Thoracic aorta (tissue), 2 donors: ENCODE measurements around the gene FCN1. TPM values are rescaled to one million over a fixed set of nuclear protein-coding genes. Genes with fewer than 3 reads are reported as not detected.

Experiments
- ATAC-seq: fragments of 150-250 bp; one replicate; pipeline ENCODE4 v1.8.0; 2017; ENCODE audit warnings: low read depth; ENCODE audit not compliant: insufficient number of reproducible peaks, low FRiP score
- DNase-seq: peaks from one replicate; pipeline ENCODE4 v3.0.0-alpha.2; 2020; ENCODE audit warnings: low spot score
- H3K27ac ChIP-seq, 2 donors: fragments of 200-600 bp; sonication (generic); 1 replicate in 1 of 2; 2 replicates in 1 of 2; pipeline ENCODE4 v1.5.1; 2016; ENCODE audit warnings: mild to moderate bottlenecking in 2 of 2, moderate library complexity in 2 of 2
- H3K27me3 ChIP-seq: fragments of 200-600 bp; sonication (generic); replicated peaks from 2 replicates; pipeline ENCODE4 v1.6.0; 2016; ENCODE audit warnings: mild to moderate bottlenecking; ENCODE audit not compliant: insufficient read depth
- H3K36me3 ChIP-seq: fragments of 200-600 bp; sonication (generic); one replicate; pipeline ENCODE4 v1.5.1; 2016
- H3K4me1 ChIP-seq, 2 donors: fragments of 200-600 bp; sonication (generic); 1 replicate in 1 of 2; 2 replicates in 1 of 2; pipeline versions ENCODE4 v1.5.1 to v1.6.0; 2016; ENCODE audit warnings: low read depth in 2 of 2, mild to moderate bottlenecking in 1 of 2; ENCODE audit not compliant: control insufficient read depth in 1 of 2
- H3K4me3 ChIP-seq: fragments of 200-600 bp; sonication (generic); 2 replicates; pipeline ENCODE4 v1.5.1; 2016; ENCODE audit warnings: mild to moderate bottlenecking
- H3K9me3 ChIP-seq: fragments of 200-600 bp; sonication (generic); 2 replicates; pipeline ENCODE4 v1.5.1; 2016
- total RNA-seq, 2 donors: library from RNA; depleted of rRNA; stranded (reverse); fragments of >200 nt; gene quantifications; one replicate each; pipeline versions ENCODE4 v1.1.0 to v1.2.3, GENCODE V29; 2016
- TF ChIP-seq, protein P1 (sequence below): fragments of 200-600 bp; sonication (generic); IDR thresholded peaks from one replicate; pipeline ENCODE4 v1.5.1; 2019; ENCODE audit warnings: antibody characterized with exemption

FCN1 gene
- total RNA-seq, 2 donors from 2014 or later: 2.2 to 14.3 TPM

GRCh38 chr9:134942011-134942787, 24.5 kb upstream of the FCN1 start:
- Histone ChIP-seq H3K4me3 (no peak overlapping the region), H3K9me3 (no peaks in the 10 kb centered on the region), H3K36me3 (no peaks in the 10 kb centered on the region), H3K4me1 (no peaks in the 10 kb centered on the region), H3K27ac (no peak overlapping the region), H3K27me3 (no peaks in the 10 kb centered on the region)
- TF ChIP-seq, protein P1, sequence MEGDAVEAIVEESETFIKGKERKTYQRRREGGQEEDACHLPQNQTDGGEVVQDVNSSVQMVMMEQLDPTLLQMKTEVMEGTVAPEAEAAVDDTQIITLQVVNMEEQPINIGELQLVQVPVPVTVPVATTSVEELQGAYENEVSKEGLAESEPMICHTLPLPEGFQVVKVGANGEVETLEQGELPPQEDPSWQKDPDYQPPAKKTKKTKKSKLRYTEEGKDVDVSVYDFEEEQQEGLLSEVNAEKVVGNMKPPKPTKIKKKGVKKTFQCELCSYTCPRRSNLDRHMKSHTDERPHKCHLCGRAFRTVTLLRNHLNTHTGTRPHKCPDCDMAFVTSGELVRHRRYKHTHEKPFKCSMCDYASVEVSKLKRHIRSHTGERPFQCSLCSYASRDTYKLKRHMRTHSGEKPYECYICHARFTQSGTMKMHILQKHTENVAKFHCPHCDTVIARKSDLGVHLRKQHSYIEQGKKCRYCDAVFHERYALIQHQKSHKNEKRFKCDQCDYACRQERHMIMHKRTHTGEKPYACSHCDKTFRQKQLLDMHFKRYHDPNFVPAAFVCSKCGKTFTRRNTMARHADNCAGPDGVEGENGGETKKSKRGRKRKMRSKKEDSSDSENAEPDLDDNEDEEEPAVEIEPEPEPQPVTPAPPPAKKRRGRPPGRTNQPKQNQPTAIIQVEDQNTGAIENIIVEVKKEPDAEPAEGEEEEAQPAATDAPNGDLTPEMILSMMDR: no peak
- ATAC-seq (no peak), DNase-seq (no peak)

- TF ChIP-seq, protein P1: no peak
- DNase-seq (no peak), ATAC-seq (no peak)
- H3K36me3 ChIP-seq: no peaks in the 10 kb centered on the region
- no peaks in the 10 kb centered on the region for H3K27me3 ChIP-seq
- no peak overlapping the region for H3K27ac ChIP-seq
- no peak overlapping the region for H3K4me3 ChIP-seq
- no peaks in the 10 kb centered on the region for H3K9me3 ChIP-seq
- H3K4me1 ChIP-seq: no peaks in the 10 kb centered on the region
Measured at GRCh38 chr9:134940236-134941208, 22.8 kb upstream of the FCN1 start.

- Histone ChIP-seq H3K36me3 (no peaks in the 10 kb centered on the region), H3K27ac (no peak overlapping the region), H3K9me3 (no peaks in the 10 kb centered on the region), H3K27me3 (no peaks in the 10 kb centered on the region), H3K4me1 (no peaks in the 10 kb centered on the region), H3K4me3 (no peak overlapping the region)
- DNase-seq (no peak), ATAC-seq (no peak)
- TF ChIP-seq, protein P1: no peak
Measured at GRCh38 chr9:134939836-134940235, 22.1 kb upstream of the FCN1 start.

GRCh38 chr9:134939080-134939733, 21.5 kb upstream of the FCN1 start:
- Histone ChIP-seq H3K36me3 (no peaks in the 10 kb centered on the region), H3K4me3 (no peak overlapping the region), H3K27ac (no peak overlapping the region), H3K4me1 (no peaks in the 10 kb centered on the region), H3K9me3 (no peaks in the 10 kb centered on the region), H3K27me3 (no peaks in the 10 kb centered on the region)
- DNase-seq: no peak
- no peak for ATAC-seq
- TF ChIP-seq, protein P1: no peak
